Measurements from ENCODE around the gene NLN. TPM values are rescaled to one million over a fixed set of nuclear protein-coding genes. Genes with fewer than 3 reads are reported as not detected.

NLN gene
- total RNA-seq, 6 donors from 2014 or later, result 4.2 to 20.8 (median 13.1) TPM

DNA sequence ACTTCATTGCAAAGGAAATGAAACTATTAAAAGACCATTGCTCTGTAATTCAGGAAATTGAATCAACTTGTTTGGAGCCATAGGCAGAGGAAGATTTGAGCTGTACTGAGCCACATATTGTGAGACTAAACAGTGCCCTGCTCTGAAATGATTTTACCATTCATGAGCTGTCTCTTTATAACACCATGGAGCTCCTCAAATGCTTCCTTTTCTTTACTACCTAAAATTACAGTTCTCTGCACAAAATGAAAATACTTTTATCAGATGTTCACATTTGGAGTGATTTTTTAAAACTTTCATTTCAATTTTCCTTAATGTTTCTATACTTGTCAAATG, 97.9 kb downstream of the NLN start:
- Histone ChIP-seq H3K36me3 (no peaks in the 10 kb centered on the region), H3K4me3 (no peak overlapping the region), H3K4me1 (peaks cover 0 to 3% (median 0%) of the 10 kb centered on the region in 4 donors), H3K27ac (no peak overlapping the region), H3K9me3 (no peaks in the 10 kb centered on the region), H3K27me3 (no peaks in the 10 kb centered on the region)
- no peak for ATAC-seq (ENCODE audit: low FRiP score in 2 of 2)
- TF ChIP-seq POLR2AphosphoS5 (IDR thresholded peaks at IDR 0.05) (no peak), POLR2A (IDR thresholded peaks at IDR 0.05) (no peak)
- DNase-seq, result no peak

DNA sequence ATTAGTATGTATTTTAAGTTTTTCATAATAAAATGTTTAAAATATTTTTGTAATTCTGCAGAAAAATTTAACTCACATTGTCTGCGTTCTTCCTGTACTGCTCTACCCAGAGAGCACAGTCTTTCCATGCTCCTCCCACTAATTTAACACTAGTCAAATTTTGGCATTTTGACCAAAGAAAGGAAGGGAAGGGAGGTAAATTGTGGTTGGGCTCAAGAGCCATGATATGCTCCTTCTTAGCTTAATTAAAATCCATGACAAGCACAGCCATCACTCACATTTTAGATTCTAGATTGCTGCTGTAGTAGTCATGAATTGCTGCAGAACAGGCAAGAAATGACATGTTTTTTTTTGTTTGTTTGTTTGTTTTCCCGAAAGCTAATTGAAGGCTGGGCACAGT, 98.4 kb downstream of the NLN start:
- Histone ChIP-seq H3K27ac (no peak overlapping the region), H3K9me3 (no peaks in the 10 kb centered on the region), H3K36me3 (no peaks in the 10 kb centered on the region), H3K27me3 (no peaks in the 10 kb centered on the region), H3K4me1 (peaks cover 0 to 3% (median 0%) of the 10 kb centered on the region in 4 donors), H3K4me3 (no peak overlapping the region)
- no peak for DNase-seq
- ATAC-seq (ENCODE audit: low FRiP score in 2 of 2), result no peak
- 83 to 90% methylated on average over 2 of the region's 2 CpGs for WGBS, 2 donors
- TF ChIP-seq EP300 (IDR thresholded peaks at IDR 0.05) (no peak), POLR2A (IDR thresholded peaks at IDR 0.05) (no peak), POLR2AphosphoS5 (IDR thresholded peaks at IDR 0.05) (no peak)
- TF ChIP-seq, protein P1, sequence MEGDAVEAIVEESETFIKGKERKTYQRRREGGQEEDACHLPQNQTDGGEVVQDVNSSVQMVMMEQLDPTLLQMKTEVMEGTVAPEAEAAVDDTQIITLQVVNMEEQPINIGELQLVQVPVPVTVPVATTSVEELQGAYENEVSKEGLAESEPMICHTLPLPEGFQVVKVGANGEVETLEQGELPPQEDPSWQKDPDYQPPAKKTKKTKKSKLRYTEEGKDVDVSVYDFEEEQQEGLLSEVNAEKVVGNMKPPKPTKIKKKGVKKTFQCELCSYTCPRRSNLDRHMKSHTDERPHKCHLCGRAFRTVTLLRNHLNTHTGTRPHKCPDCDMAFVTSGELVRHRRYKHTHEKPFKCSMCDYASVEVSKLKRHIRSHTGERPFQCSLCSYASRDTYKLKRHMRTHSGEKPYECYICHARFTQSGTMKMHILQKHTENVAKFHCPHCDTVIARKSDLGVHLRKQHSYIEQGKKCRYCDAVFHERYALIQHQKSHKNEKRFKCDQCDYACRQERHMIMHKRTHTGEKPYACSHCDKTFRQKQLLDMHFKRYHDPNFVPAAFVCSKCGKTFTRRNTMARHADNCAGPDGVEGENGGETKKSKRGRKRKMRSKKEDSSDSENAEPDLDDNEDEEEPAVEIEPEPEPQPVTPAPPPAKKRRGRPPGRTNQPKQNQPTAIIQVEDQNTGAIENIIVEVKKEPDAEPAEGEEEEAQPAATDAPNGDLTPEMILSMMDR (IDR thresholded peaks at IDR 0.05), result no peak

DNA sequence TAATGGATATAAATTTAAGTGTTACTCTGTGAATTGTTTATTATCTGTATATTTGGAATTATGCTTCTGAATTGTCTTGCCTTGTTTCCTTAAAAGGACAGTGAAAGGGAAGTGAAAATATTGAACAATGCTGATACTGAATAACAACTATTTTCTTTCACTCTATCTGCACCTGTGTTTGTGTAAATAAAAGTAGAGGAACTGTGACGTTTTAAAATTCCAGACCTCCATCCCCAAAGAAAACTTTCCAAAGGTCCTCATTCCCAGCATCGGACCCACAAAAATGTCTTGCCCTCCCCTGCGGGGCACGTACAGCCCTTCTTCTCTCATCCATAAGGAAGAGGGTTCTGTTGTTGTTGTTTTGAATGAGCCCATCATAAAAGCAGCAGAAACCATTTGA, 100.0 kb downstream of the NLN start:
- H3K4me1 ChIP-seq, result peaks cover 0 to 3% (median 0%) of the 10 kb centered on the region in 4 donors
- no peak overlapping the region for H3K27ac ChIP-seq

DNA sequence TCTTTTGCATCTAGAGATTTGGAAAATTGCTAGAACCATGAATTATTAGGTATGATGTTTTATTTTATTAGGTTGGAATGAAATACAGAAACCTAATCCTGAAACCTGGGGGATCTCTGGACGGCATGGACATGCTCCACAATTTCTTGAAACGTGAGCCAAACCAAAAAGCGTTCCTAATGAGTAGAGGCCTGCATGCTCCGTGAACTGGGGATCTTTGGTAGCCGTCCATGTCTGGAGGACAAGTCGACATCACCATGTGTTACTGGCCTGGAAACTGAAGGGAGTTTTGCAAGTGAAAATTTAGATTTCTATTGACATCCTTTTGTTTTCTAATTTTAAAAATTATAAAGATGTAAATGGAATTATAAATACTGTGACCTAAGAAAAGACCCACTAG, 100.7 kb downstream of the NLN start:
- H3K36me3 ChIP-seq, result no peaks in the 10 kb centered on the region
- no peak for ATAC-seq (ENCODE audit: low FRiP score in 2 of 2)
- TF ChIP-seq, protein P1 (IDR thresholded peaks at IDR 0.05), result no peak
- no peak for TF ChIP-seq POLR2A (IDR thresholded peaks at IDR 0.05)
- TF ChIP-seq POLR2AphosphoS5 (IDR thresholded peaks at IDR 0.05), result no peak
- TF ChIP-seq EP300 (IDR thresholded peaks at IDR 0.05), result no peak
- no peaks in the 10 kb centered on the region for H3K27me3 ChIP-seq
- no peak overlapping the region for H3K27ac ChIP-seq
- H3K9me3 ChIP-seq, result no peaks in the 10 kb centered on the region
- peaks cover 0 to 3% (median 0%) of the 10 kb centered on the region in 4 donors for H3K4me1 ChIP-seq
- DNase-seq, result no peak
- no peak overlapping the region for H3K4me3 ChIP-seq
- WGBS, 2 donors, result 90 to 93% methylated on average over 6 of the region's 6 CpGs

More for the DNA sequence above, 100.0 kb downstream of the NLN start:
- H3K27me3 ChIP-seq, result no peaks in the 10 kb centered on the region
- H3K9me3 ChIP-seq, result no peaks in the 10 kb centered on the region
- ATAC-seq (ENCODE audit: low FRiP score in 2 of 2) (no peak), DNase-seq (no peak)
- no peak for TF ChIP-seq EP300 (IDR thresholded peaks at IDR 0.05)
- TF ChIP-seq, protein P1 (IDR thresholded peaks at IDR 0.05), result no peak
- TF ChIP-seq POLR2A (IDR thresholded peaks at IDR 0.05), result no peak
- TF ChIP-seq POLR2AphosphoS5 (IDR thresholded peaks at IDR 0.05), result no peak
- WGBS, 2 donors, result 78 to 80% methylated on average over 4 of the region's 4 CpGs
- H3K4me3 ChIP-seq, result no peak overlapping the region
- no peaks in the 10 kb centered on the region for H3K36me3 ChIP-seq

DNA sequence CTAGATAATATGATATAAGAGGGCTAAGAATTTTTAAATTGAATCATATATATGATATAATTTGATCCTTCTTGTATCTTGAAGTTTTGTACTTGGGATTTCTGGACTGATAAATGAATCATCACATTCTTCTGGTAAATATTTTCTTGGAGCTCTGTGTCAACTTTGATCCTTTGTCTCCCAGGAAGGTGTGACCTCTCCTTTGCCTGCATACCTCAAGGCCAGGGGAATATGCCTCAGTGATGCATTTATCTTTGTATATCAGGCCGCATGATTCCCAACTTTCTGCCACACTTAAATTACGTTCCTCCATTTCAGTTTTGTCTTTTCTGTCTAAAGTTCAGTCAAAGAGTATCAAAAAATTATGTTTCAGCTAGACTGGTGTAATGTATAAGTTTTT, 101.2 kb downstream of the NLN start:
- Histone ChIP-seq H3K27ac (no peak overlapping the region), H3K4me3 (no peak overlapping the region), H3K36me3 (no peaks in the 10 kb centered on the region), H3K4me1 (peaks cover 0 to 3% (median 0%) of the 10 kb centered on the region in 4 donors), H3K27me3 (no peaks in the 10 kb centered on the region), H3K9me3 (no peaks in the 10 kb centered on the region)
- TF ChIP-seq, protein P1 (IDR thresholded peaks at IDR 0.05), result no peak
- no peak for TF ChIP-seq POLR2AphosphoS5 (IDR thresholded peaks at IDR 0.05)
- TF ChIP-seq POLR2A (IDR thresholded peaks at IDR 0.05), result no peak
- no peak for TF ChIP-seq EP300 (IDR thresholded peaks at IDR 0.05)
- no peak for DNase-seq
- WGBS, 2 donors, result 97 to 98% methylated on average over 2 of the region's 2 CpGs
- ATAC-seq (ENCODE audit: low FRiP score in 2 of 2), result no peak
